MCF 10A (cell line): ENCODE data around the gene METAP1D. TPM values are rescaled to one million over a fixed set of nuclear protein-coding genes. Genes with fewer than 3 reads are reported as not detected.

Experiments used
- BruUV-seq: library from RNA; stranded (reverse); fragments of 400-500 nt; replicated peaks from 2 replicates; lab custom pipeline; 2021; lab: Mats Ljungman, UMichigan
- CTCF ChIA-PET: fragments of 300-600 bp; sonication (Branson Sonifier 250); formaldehyde crosslinking; extraction: SDS; loops from one replicate; lab custom pipeline; 2021; ENCODE audit warnings: antibody characterized with exemption, inconsistent platforms; lab: Yijun Ruan, JAX
- POLR2A ChIA-PET: fragments of 300-600, 350-650 bp; sonication (Branson Sonifier 250); formaldehyde crosslinking; extraction: SDS; loops from one replicate; lab custom pipeline; 2020; ENCODE audit warnings: antibody characterized with exemption, inconsistent platforms; lab: Yijun Ruan, JAX
- DNase-seq: peaks from one replicate; pipeline ENCODE4 v3.0.0-alpha.2; 2018; ENCODE audit not compliant: unreplicated experiment
- H3K27ac Mint-ChIP-seq: one replicate; pipeline ENCODE4 v1.8.0; 2022; ENCODE audit warnings: mild to moderate bottlenecking, low read depth, mixed read lengths; ENCODE audit not compliant: unreplicated experiment
- H3K27me3 Mint-ChIP-seq: one replicate; pipeline ENCODE4 v1.8.0; 2022; ENCODE audit warnings: mixed read lengths; ENCODE audit not compliant: insufficient read depth, unreplicated experiment
- H3K36me3 Mint-ChIP-seq: one replicate; pipeline ENCODE4 v1.8.0; 2022; ENCODE audit warnings: mild to moderate bottlenecking, moderate library complexity, mixed read lengths; ENCODE audit not compliant: insufficient read depth, unreplicated experiment
- H3K4me1 Mint-ChIP-seq: one replicate; pipeline ENCODE4 v1.8.0; 2022; ENCODE audit warnings: mixed read lengths; ENCODE audit not compliant: insufficient read depth, unreplicated experiment
- H3K4me3 Mint-ChIP-seq: one replicate; pipeline ENCODE4 v1.8.0; 2022; ENCODE audit warnings: mild to moderate bottlenecking, moderate library complexity, mixed read lengths; ENCODE audit not compliant: unreplicated experiment
- H3K9me3 Mint-ChIP-seq: one replicate; pipeline ENCODE4 v1.8.0; 2022; ENCODE audit warnings: mixed read lengths; ENCODE audit not compliant: unreplicated experiment
- CTCF ChIP-seq: fragments of 200-600 bp; IDR thresholded peaks from one replicate; pipeline ENCODE4 v1.8.0; 2022; ENCODE audit warnings: antibody characterized with exemption, mild to moderate bottlenecking; ENCODE audit not compliant: unreplicated experiment
- intact Hi-C: fragments of 100-400 bp; cut with micrococcal nuclease; formaldehyde crosslinking; loops from 2 replicates; pipeline ENCODE4 v1.14.1; 2022
- total RNA-seq: library from RNA; stranded (reverse); gene quantifications from 2 replicates; pipeline ENCODE4 v1.2.3, GENCODE V29; 2022

METAP1D gene
- total RNA-seq, 1 experiment from 2014 or later, result 9.3 TPM

GRCh38 chr2:172084395-172084644 is 84.6 kb downstream of the METAP1D start:
- BruUV-seq, result no TSS peak
- intact Hi-C loops, result no loop called here
- ChIA-PET POLR2A (interaction anchor here (0.7 to 2.9 kb wide), 5 partner anchors 8 to 190 kb away, joined by 3 to 55 read pairs (median 9); partner anchors contain the start of genes HAT1 and SLC25A12), CTCF (interaction anchor here (1.3 kb wide), 2 partner anchors 45 to 78 kb away, joined by 3 to 5 read pairs; no protein-coding TSS in a partner anchor)
- TF ChIP-seq CTCF, result no peak
- peak overlapping the region; percentile 80 for H3K4me3 Mint-ChIP-seq
- no peaks in the 10 kb centered on the region for H3K4me1 Mint-ChIP-seq
- H3K27me3 Mint-ChIP-seq, result no peaks in the 10 kb centered on the region
- H3K9me3 Mint-ChIP-seq, result no peaks in the 10 kb centered on the region
- H3K27ac Mint-ChIP-seq, result no peak overlapping the region
- H3K36me3 Mint-ChIP-seq, result no peaks in the 10 kb centered on the region
- DNase-seq, result no peak

GRCh38 chr2:172084645-172085459 is 85.1 kb downstream of the METAP1D start:
- intact Hi-C loops, result no loop called here
- H3K4me3 Mint-ChIP-seq, result peak overlapping the region; percentile 80
- BruUV-seq, result no TSS peak
- peak overlapping the region; percentile 47 for H3K27ac Mint-ChIP-seq
- no peaks in the 10 kb centered on the region for H3K36me3 Mint-ChIP-seq
- POLR2A ChIA-PET, result interaction anchor here (0.7 to 2.9 kb wide), 13 partner anchors 9 to 470 kb away, joined by 3 to 55 read pairs (median 7); partner anchors contain the start of genes DLX2, HAT1, METAP1D and SLC25A12
- CTCF ChIA-PET, result interaction anchor here (0.6 to 1.3 kb wide), 5 partner anchors 43 to 260 kb away, joined by 3 to 5 read pairs (median 4); no protein-coding TSS in a partner anchor
- no peaks in the 10 kb centered on the region for H3K9me3 Mint-ChIP-seq
- TF ChIP-seq CTCF, result no peak
- no peaks in the 10 kb centered on the region for H3K27me3 Mint-ChIP-seq
- no peaks in the 10 kb centered on the region for H3K4me1 Mint-ChIP-seq
- DNase-seq, result peak; percentile 96

GRCh38 chr2:172085460-172086159 is 85.9 kb downstream of the METAP1D start, which contains the start of gene DLX1:
Gene DLX1 (plus strand): TSS chr2:172085507. CDS start chr2:172085678, 171 bp downstream.
- H3K36me3 Mint-ChIP-seq, result no peaks in the 10 kb centered on the region
- H3K4me3 Mint-ChIP-seq, result peak within 1 kb of the TSS; percentile 80
- no peaks in the 10 kb centered on the region for H3K9me3 Mint-ChIP-seq
- no peak for TF ChIP-seq CTCF
- intact Hi-C loops, result no loop called here
- BruUV-seq, result no TSS peak
- CTCF ChIA-PET, result interaction anchor here (0.6 to 1.3 kb wide), 5 partner anchors 11 to 261 kb away, joined by 3 to 5 read pairs (median 4); no protein-coding TSS in a partner anchor
- POLR2A ChIA-PET, result interaction anchor here (0.7 to 2.9 kb wide), 11 partner anchors 12 to 469 kb away, joined by 3 to 55 read pairs (median 8); partner anchors contain the start of genes DLX2, HAT1, METAP1D and SLC25A12
- peak within 1 kb of the TSS; percentile 47 for H3K27ac Mint-ChIP-seq
- DNase-seq, result no peak
- no peaks in the 10 kb centered on the region for H3K27me3 Mint-ChIP-seq
- H3K4me1 Mint-ChIP-seq, result no peaks in the 10 kb centered on the region
